Measurements from ENCODE around the gene KRT72.

- no peak for TF ChIP-seq YY1 (IDR thresholded peaks at IDR 0.05; ENCODE audit: low read depth)
- TF ChIP-seq FOXM1 (IDR thresholded peaks at IDR 0.05; ENCODE audit: borderline replicate concordance, low read depth), result no peak
- no peak for TF ChIP-seq EGR1 (IDR thresholded peaks at IDR 0.05)
- no peak for TF ChIP-seq EP300 (IDR thresholded peaks at IDR 0.05; ENCODE audit: borderline replicate concordance)
- TF ChIP-seq TAF1 (IDR thresholded peaks at IDR 0.05; ENCODE audit: low read depth), result no peak
These were observed 44.7 kb upstream of the KRT72 start for GRCh38 chr12:52645982-52646381.
